Thymus (tissue), 11 donors: Measurements from ENCODE around the gene LRRC18. TPM values are rescaled to one million over a fixed set of nuclear protein-coding genes. Genes with fewer than 3 reads are reported as not detected.
A peak's percentile ranks its signal among the peaks of the same experiment; 100 is the strongest.

ENCODE experiments used
- DNase-seq, 9 donors: peaks; one replicate each; pipeline ENCODE4 v3.0.0-alpha.2; 2013; ENCODE audit warnings: low spot score in 9 of 9, low read depth in 6 of 9, missing footprints in 1 of 9
- H3K27ac ChIP-seq, 2 donors: one replicate each; pipeline ENCODE4 v1.5.1; 2013; ENCODE audit warnings: control low read depth in 1 of 2, low read depth in 1 of 2, low read length in 1 of 2, mild to moderate bottlenecking in 1 of 2, moderate library complexity in 1 of 2
- H3K27me3 ChIP-seq, 2 donors: one replicate each; pipeline ENCODE4 v1.5.1; 2013; ENCODE audit warnings: low read length in 1 of 2; ENCODE audit not compliant: control insufficient read depth in 2 of 2, insufficient read depth in 1 of 2
- H3K36me3 ChIP-seq, 2 donors: one replicate each; pipeline ENCODE4 v1.5.1; 2013; ENCODE audit warnings: low read length in 1 of 2, mild to moderate bottlenecking in 1 of 2, moderate library complexity in 1 of 2; ENCODE audit not compliant: control insufficient read depth in 2 of 2, insufficient read depth in 2 of 2
- H3K4me1 ChIP-seq, 2 donors: one replicate each; pipeline ENCODE4 v1.5.1; 2013; ENCODE audit warnings: low read length in 2 of 2; ENCODE audit not compliant: control insufficient read depth in 2 of 2, insufficient read depth in 2 of 2
- H3K4me3 ChIP-seq, 2 donors: one replicate each; pipeline ENCODE4 v1.5.1; 2013; ENCODE audit warnings: low read length in 2 of 2, control low read depth in 1 of 2, mild to moderate bottlenecking in 1 of 2
- H3K9me3 ChIP-seq, 2 donors: one replicate each; pipeline ENCODE4 v1.5.1; 2013; ENCODE audit warnings: low read length in 1 of 2, mild to moderate bottlenecking in 1 of 2; ENCODE audit not compliant: control insufficient read depth in 2 of 2, insufficient read depth in 1 of 2
- WGBS: extraction: QIAGEN DNeasy Blood & Tissue Kit; methylation state at CpG from one replicate; pipeline ENCODE4 v1.1.7; 2013; 5-methylcytosine and 5-hydroxymethylcytosine counted together
- polyA plus RNA-seq: library from polyadenylated mRNA; stranded (reverse); fragments of 200-250 nt; gene quantifications from one replicate; pipeline ENCODE4 v1.2.3, GENCODE V29; 2013
- total RNA-seq: library from RNA; stranded (reverse); fragments of 120-200 nt; gene quantifications from one replicate; pipeline ENCODE4 v1.2.4, GENCODE V29; 2013
- donor health status: healthy.

LRRC18 gene
- total and polyA plus RNA-seq, 2 donors = 0.05 to 0.07 TPM

GRCh38 chr10:48896756-48897440, 42.7 kb downstream of the LRRC18 start:
- Histone ChIP-seq H3K4me1 (no peaks in the 10 kb centered on the region), H3K27me3 (no peaks in the 10 kb centered on the region), H3K4me3 (no peak overlapping the region), H3K27ac (no peak overlapping the region), H3K36me3 (no peaks in the 10 kb centered on the region), H3K9me3 (no peaks in the 10 kb centered on the region)
- 97% methylated on average over 13 of the region's 13 CpGs for WGBS
- DNase-seq = no peak

- 94% methylated on average over 3 of the region's 3 CpGs for WGBS
- no peak overlapping the region for H3K27ac ChIP-seq
- no peak for DNase-seq
These were observed 43.8 kb downstream of the LRRC18 start for GRCh38 chr10:48895803-48896195.

GRCh38 chr10:48894911-48895802, 44.5 kb downstream of the LRRC18 start:
- Histone ChIP-seq H3K27ac (no peak overlapping the region), H3K4me1 (no peaks in the 10 kb centered on the region), H3K27me3 (no peaks in the 10 kb centered on the region), H3K36me3 (no peaks in the 10 kb centered on the region), H3K9me3 (no peaks in the 10 kb centered on the region), H3K4me3 (no peak overlapping the region)
- no peak for DNase-seq
- WGBS = 98% methylated on average over 6 of the region's 6 CpGs

More at GRCh38 chr10:48895803-48896195, 43.8 kb downstream of the LRRC18 start:
- Histone ChIP-seq H3K36me3 (no peaks in the 10 kb centered on the region), H3K27me3 (no peaks in the 10 kb centered on the region), H3K4me3 (no peak overlapping the region), H3K9me3 (no peaks in the 10 kb centered on the region), H3K4me1 (no peaks in the 10 kb centered on the region)

- H3K9me3 ChIP-seq = no peaks in the 10 kb centered on the region
- no peak overlapping the region for H3K4me3 ChIP-seq
- no peak for DNase-seq
- WGBS = 97% methylated on average over 11 of the region's 11 CpGs
- no peaks in the 10 kb centered on the region for H3K27me3 ChIP-seq
- no peaks in the 10 kb centered on the region for H3K36me3 ChIP-seq
- H3K27ac ChIP-seq = no peak overlapping the region
- H3K4me1 ChIP-seq = no peaks in the 10 kb centered on the region
These were observed 48.5 kb downstream of the LRRC18 start for GRCh38 chr10:48890888-48891850.

- no peaks in the 10 kb centered on the region for H3K36me3 ChIP-seq
- no peak for DNase-seq
- H3K27me3 ChIP-seq = no peaks in the 10 kb centered on the region
- no peaks in the 10 kb centered on the region for H3K9me3 ChIP-seq
- H3K4me1 ChIP-seq = no peaks in the 10 kb centered on the region
- no peak overlapping the region for H3K4me3 ChIP-seq
- WGBS = 97% methylated on average over 1 of the region's 1 CpG
- H3K27ac ChIP-seq = no peak overlapping the region
These were observed 51.7 kb downstream of the LRRC18 start for GRCh38 chr10:48887982-48888381.

- WGBS = 95% methylated on average over 2 of the region's 2 CpGs
- Histone ChIP-seq H3K4me1 (no peaks in the 10 kb centered on the region), H3K9me3 (peaks cover 0 to 4% of the 10 kb centered on the region in 2 donors), H3K36me3 (no peaks in the 10 kb centered on the region), H3K4me3 (no peak overlapping the region), H3K27ac (no peak overlapping the region), H3K27me3 (no peaks in the 10 kb centered on the region)
- peak in 2 of 9 donors; percentile 8 to 9 for DNase-seq
These were observed 54.3 kb downstream of the LRRC18 start for GRCh38 chr10:48885376-48885775.

- H3K27ac ChIP-seq = no peak overlapping the region
- WGBS = 96% methylated on average over 9 of the region's 9 CpGs
- no peaks in the 10 kb centered on the region for H3K4me1 ChIP-seq
- no peak overlapping the region for H3K4me3 ChIP-seq
- peaks cover 0 to 4% of the 10 kb centered on the region in 2 donors for H3K9me3 ChIP-seq
- DNase-seq = no peak
- no peaks in the 10 kb centered on the region for H3K27me3 ChIP-seq
- H3K36me3 ChIP-seq = no peaks in the 10 kb centered on the region
These were observed 55.2 kb downstream of the LRRC18 start for GRCh38 chr10:48884179-48885045.

- Histone ChIP-seq H3K27me3 (no peaks in the 10 kb centered on the region), H3K4me3 (no peak overlapping the region), H3K36me3 (no peaks in the 10 kb centered on the region), H3K4me1 (no peaks in the 10 kb centered on the region), H3K27ac (no peak overlapping the region), H3K9me3 (peaks cover 0 to 4% of the 10 kb centered on the region in 2 donors)
- WGBS = 92% methylated on average over 4 of the region's 4 CpGs
- DNase-seq = no peak
These were observed 55.9 kb downstream of the LRRC18 start for GRCh38 chr10:48883701-48884100.
